HEK293 (cell line): ENCODE measurements around the gene SGSM2.

Experiments
- ATF2 ChIP-seq: fragments of 450-650 bp; formaldehyde crosslinking; IDR thresholded peaks from 2 replicates; pipeline ENCODE4 v1.5.1; 2016; ENCODE audit warnings: missing biosample characterization, missing genetic modification characterization, low read depth
- KLF17 ChIP-seq: fragments of 450-650 bp; formaldehyde crosslinking; IDR thresholded peaks from 2 replicates; pipeline ENCODE4 v1.5.1; 2016; ENCODE audit warnings: missing biosample characterization, missing genetic modification characterization
- KLF9 ChIP-seq: fragments of 450-650 bp; formaldehyde crosslinking; IDR thresholded peaks from 2 replicates; pipeline ENCODE4 v1.5.1; 2016; ENCODE audit warnings: missing biosample characterization, missing genetic modification characterization, low read depth
- OVOL3 ChIP-seq: fragments of 450-650 bp; formaldehyde crosslinking; IDR thresholded peaks from 2 replicates; pipeline ENCODE4 v1.5.1; 2016; ENCODE audit warnings: missing biosample characterization, missing genetic modification characterization
- TCF7L2 ChIP-seq: IDR thresholded peaks from 2 replicates; pipeline ENCODE4 v1.6.1; 2011; ENCODE audit warnings: low read depth, mild to moderate bottlenecking, inconsistent platforms, low read length, moderate library complexity, borderline replicate concordance
- YY1 ChIP-seq: fragments of 450-650 bp; formaldehyde crosslinking; IDR thresholded peaks from 2 replicates; pipeline ENCODE4 v1.5.1; 2018; ENCODE audit warnings: missing biosample characterization, missing genetic modification characterization
- ZBTB20 ChIP-seq: fragments of 450-650 bp; formaldehyde crosslinking; IDR thresholded peaks from 2 replicates; pipeline ENCODE4 v1.5.1; 2016; ENCODE audit warnings: missing biosample characterization, missing genetic modification characterization
- ZNF16 ChIP-seq: fragments of 450-650 bp; formaldehyde crosslinking; IDR thresholded peaks from 2 replicates; pipeline ENCODE4 v1.5.1; 2016; ENCODE audit warnings: low read depth, missing biosample characterization, missing genetic modification characterization
- ZNF211 ChIP-seq: fragments of 450-650 bp; formaldehyde crosslinking; IDR thresholded peaks from 2 replicates; pipeline ENCODE4 v1.5.1; 2016; ENCODE audit warnings: low read depth, missing biosample characterization, missing genetic modification characterization
- ZNF266 ChIP-seq: fragments of 450-650 bp; formaldehyde crosslinking; IDR thresholded peaks from 2 replicates; pipeline ENCODE4 v1.5.1; 2016; ENCODE audit warnings: missing biosample characterization, missing genetic modification characterization, low read depth
- ZNF311 ChIP-seq: fragments of 450-650 bp; formaldehyde crosslinking; IDR thresholded peaks from 2 replicates; pipeline ENCODE4 v1.5.1; 2017; ENCODE audit warnings: missing biosample characterization, missing genetic modification characterization, borderline replicate concordance
- ZNF366 ChIP-seq: fragments of 450-650 bp; formaldehyde crosslinking; conservative IDR thresholded peaks from 2 replicates; pipeline ENCODE4 v1.5.1; 2016; ENCODE audit warnings: missing biosample characterization, missing genetic modification characterization
- ZNF501 ChIP-seq: fragments of 450-650 bp; formaldehyde crosslinking; IDR thresholded peaks from 2 replicates; pipeline ENCODE4 v1.5.1; 2016; ENCODE audit warnings: missing biosample characterization, missing genetic modification characterization
- ZNF529 ChIP-seq: fragments of 450-650 bp; formaldehyde crosslinking; IDR thresholded peaks from 2 replicates; pipeline ENCODE4 v1.5.1; 2017; ENCODE audit warnings: missing genetic modification characterization, missing biosample characterization; ENCODE audit not compliant: insufficient replicate concordance
- ZNF544 ChIP-seq: fragments of 450-650 bp; formaldehyde crosslinking; IDR thresholded peaks from 2 replicates; pipeline ENCODE4 v1.5.0; 2017; ENCODE audit warnings: missing biosample characterization, missing genetic modification characterization
- ZNF580 ChIP-seq: fragments of 450-650 bp; formaldehyde crosslinking; IDR thresholded peaks from 2 replicates; pipeline ENCODE4 v1.5.1; 2016; ENCODE audit warnings: missing biosample characterization, missing genetic modification characterization
- ZNF621 ChIP-seq: fragments of 450-650 bp; formaldehyde crosslinking; IDR thresholded peaks from 2 replicates; pipeline ENCODE4 v1.5.1; 2017; ENCODE audit warnings: missing biosample characterization, missing genetic modification characterization
- ZNF792 ChIP-seq: fragments of 450-650 bp; formaldehyde crosslinking; IDR thresholded peaks from 2 replicates; pipeline ENCODE4 v1.5.1; 2016; ENCODE audit warnings: missing biosample characterization, missing genetic modification characterization
- ZNF843 ChIP-seq: fragments of 450-650 bp; formaldehyde crosslinking; IDR thresholded peaks from 2 replicates; pipeline ENCODE4 v1.5.1; 2016; ENCODE audit warnings: missing biosample characterization, missing genetic modification characterization
- TF ChIP-seq, protein P1 (sequence below): fragments of 450-650 bp; formaldehyde crosslinking; IDR thresholded peaks from 2 replicates; pipeline ENCODE4 v1.5.1; 2016; ENCODE audit warnings: missing biosample characterization, missing genetic modification characterization
- TF ChIP-seq, protein P2 (sequence below): fragments of 450-650 bp; formaldehyde crosslinking; IDR thresholded peaks from 2 replicates; pipeline ENCODE4 v1.5.1; 2016; ENCODE audit warnings: missing biosample characterization, missing genetic modification characterization
- TF ChIP-seq, protein P3 (sequence below): fragments of 450-650 bp; formaldehyde crosslinking; IDR thresholded peaks from 2 replicates; pipeline ENCODE4 v1.5.1; 2017; ENCODE audit warnings: missing biosample characterization, missing genetic modification characterization
- TF ChIP-seq, protein P4 (sequence below): fragments of 450-650 bp; formaldehyde crosslinking; IDR thresholded peaks from 2 replicates; pipeline ENCODE4 v1.5.1; 2016; ENCODE audit warnings: missing biosample characterization, missing genetic modification characterization
- TF ChIP-seq, protein P5 (sequence below): fragments of 450-650 bp; formaldehyde crosslinking; IDR thresholded peaks from 2 replicates; pipeline ENCODE4 v1.5.1; 2016; ENCODE audit warnings: missing biosample characterization, missing genetic modification characterization

Gene SGSM2

DNA sequence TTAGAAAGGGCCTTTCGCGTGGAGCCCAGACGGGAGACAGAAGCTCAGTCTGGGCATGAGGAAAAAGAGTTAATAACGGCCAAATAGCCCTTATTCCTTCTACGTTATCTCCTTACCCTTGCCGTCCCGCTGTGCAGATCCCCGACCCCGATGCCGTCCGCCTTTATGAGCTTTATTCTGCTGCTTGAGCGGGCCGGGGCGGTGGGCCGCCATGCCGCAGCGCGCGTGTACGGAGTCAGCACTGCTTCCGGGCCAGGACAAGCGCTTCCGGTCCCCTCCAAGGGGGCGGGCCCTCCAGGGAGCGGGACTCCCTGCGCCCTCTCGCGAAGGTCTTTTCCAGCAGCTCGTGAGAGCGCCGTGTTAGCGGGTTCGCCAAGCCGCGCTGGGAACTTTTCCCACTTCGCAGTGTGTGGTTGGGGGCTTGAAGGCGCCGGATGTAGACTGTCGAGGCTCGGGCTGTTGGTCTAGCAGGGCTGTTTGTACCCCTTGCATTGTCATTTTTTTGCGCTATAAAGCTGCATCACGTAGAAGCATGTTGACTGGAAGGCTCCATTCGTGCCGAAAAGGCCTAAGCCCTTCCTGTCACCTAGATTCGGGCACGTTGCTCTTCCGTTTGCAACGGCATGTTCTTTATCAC, 968 bp upstream of the SGSM2 start, which contains the start of gene TSR1 (continued):
- TF ChIP-seq ZNF792 (no peak), ZNF621 (tag by site-specific recombination) (no peak), ZNF544 (tag by site-specific recombination) (no peak), KLF9 (tag by site-specific recombination) (peak; percentile 88), ZNF211 (tag by site-specific recombination) (no peak), ZNF16 (tag by site-specific recombination) (no peak), TCF7L2 (no peak), ZNF580 (tag by site-specific recombination) (peak; percentile 60; the same call in 1 of the 2 replicates), ZNF843 (peak; percentile 35; the same call in 1 of the 2 replicates), ZNF501 (tag by site-specific recombination) (peak; percentile 80; the same call in 1 of the 2 replicates), KLF17 (tag by site-specific recombination) (no peak; the same call in 1 of the 2 replicates), ZNF366 (no peak), OVOL3 (peak; percentile 54; the same call in 1 of the 2 replicates), ZNF311 (tag by site-specific recombination) (no peak), ATF2 (no peak), ZNF266 (tag by site-specific recombination) (no peak), ZNF529 (tag by site-specific recombination) (no peak), YY1 (tag by site-specific recombination) (peak; percentile 97), ZBTB20 (tag by site-specific recombination) (peak; percentile 62; the same call in 1 of the 2 replicates)
- TF ChIP-seq, protein P1, sequence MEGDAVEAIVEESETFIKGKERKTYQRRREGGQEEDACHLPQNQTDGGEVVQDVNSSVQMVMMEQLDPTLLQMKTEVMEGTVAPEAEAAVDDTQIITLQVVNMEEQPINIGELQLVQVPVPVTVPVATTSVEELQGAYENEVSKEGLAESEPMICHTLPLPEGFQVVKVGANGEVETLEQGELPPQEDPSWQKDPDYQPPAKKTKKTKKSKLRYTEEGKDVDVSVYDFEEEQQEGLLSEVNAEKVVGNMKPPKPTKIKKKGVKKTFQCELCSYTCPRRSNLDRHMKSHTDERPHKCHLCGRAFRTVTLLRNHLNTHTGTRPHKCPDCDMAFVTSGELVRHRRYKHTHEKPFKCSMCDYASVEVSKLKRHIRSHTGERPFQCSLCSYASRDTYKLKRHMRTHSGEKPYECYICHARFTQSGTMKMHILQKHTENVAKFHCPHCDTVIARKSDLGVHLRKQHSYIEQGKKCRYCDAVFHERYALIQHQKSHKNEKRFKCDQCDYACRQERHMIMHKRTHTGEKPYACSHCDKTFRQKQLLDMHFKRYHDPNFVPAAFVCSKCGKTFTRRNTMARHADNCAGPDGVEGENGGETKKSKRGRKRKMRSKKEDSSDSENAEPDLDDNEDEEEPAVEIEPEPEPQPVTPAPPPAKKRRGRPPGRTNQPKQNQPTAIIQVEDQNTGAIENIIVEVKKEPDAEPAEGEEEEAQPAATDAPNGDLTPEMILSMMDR (tag by site-specific recombination), result peak; percentile 77
- TF ChIP-seq, protein P2, sequence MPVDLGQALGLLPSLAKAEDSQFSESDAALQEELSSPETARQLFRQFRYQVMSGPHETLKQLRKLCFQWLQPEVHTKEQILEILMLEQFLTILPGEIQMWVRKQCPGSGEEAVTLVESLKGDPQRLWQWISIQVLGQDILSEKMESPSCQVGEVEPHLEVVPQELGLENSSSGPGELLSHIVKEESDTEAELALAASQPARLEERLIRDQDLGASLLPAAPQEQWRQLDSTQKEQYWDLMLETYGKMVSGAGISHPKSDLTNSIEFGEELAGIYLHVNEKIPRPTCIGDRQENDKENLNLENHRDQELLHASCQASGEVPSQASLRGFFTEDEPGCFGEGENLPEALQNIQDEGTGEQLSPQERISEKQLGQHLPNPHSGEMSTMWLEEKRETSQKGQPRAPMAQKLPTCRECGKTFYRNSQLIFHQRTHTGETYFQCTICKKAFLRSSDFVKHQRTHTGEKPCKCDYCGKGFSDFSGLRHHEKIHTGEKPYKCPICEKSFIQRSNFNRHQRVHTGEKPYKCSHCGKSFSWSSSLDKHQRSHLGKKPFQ (tag by site-specific recombination), result 0 out of 2 replicates have a peak, but pooled peaks have one; percentile 13
- TF ChIP-seq, protein P3, sequence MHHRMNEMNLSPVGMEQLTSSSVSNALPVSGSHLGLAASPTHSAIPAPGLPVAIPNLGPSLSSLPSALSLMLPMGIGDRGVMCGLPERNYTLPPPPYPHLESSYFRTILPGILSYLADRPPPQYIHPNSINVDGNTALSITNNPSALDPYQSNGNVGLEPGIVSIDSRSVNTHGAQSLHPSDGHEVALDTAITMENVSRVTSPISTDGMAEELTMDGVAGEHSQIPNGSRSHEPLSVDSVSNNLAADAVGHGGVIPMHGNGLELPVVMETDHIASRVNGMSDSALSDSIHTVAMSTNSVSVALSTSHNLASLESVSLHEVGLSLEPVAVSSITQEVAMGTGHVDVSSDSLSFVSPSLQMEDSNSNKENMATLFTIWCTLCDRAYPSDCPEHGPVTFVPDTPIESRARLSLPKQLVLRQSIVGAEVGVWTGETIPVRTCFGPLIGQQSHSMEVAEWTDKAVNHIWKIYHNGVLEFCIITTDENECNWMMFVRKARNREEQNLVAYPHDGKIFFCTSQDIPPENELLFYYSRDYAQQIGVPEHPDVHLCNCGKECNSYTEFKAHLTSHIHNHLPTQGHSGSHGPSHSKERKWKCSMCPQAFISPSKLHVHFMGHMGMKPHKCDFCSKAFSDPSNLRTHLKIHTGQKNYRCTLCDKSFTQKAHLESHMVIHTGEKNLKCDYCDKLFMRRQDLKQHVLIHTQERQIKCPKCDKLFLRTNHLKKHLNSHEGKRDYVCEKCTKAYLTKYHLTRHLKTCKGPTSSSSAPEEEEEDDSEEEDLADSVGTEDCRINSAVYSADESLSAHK, result no peak; the same call in 1 of the 2 replicates
- TF ChIP-seq, protein P4, sequence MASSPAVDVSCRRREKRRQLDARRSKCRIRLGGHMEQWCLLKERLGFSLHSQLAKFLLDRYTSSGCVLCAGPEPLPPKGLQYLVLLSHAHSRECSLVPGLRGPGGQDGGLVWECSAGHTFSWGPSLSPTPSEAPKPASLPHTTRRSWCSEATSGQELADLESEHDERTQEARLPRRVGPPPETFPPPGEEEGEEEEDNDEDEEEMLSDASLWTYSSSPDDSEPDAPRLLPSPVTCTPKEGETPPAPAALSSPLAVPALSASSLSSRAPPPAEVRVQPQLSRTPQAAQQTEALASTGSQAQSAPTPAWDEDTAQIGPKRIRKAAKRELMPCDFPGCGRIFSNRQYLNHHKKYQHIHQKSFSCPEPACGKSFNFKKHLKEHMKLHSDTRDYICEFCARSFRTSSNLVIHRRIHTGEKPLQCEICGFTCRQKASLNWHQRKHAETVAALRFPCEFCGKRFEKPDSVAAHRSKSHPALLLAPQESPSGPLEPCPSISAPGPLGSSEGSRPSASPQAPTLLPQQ, result no peak; the same call in 1 of the 2 replicates
- TF ChIP-seq, protein P5, sequence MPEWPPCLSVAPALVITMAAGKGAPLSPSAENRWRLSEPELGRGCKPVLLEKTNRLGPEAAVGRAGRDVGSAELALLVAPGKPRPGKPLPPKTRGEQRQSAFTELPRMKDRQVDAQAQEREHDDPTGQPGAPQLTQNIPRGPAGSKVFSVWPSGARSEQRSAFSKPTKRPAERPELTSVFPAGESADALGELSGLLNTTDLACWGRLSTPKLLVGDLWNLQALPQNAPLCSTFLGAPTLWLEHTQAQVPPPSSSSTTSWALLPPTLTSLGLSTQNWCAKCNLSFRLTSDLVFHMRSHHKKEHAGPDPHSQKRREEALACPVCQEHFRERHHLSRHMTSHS (tag by site-specific recombination), result no peak
